Thoracic aorta (tissue), 2 donors: ENCODE results near the gene FDXACB1. TPM values are rescaled to one million over a fixed set of nuclear protein-coding genes. Genes with fewer than 3 reads are reported as not detected.

Experiments used
- ATAC-seq: fragments of 150-250 bp; one replicate; pipeline ENCODE4 v1.8.0; 2017; ENCODE audit warnings: low read depth; ENCODE audit not compliant: insufficient number of reproducible peaks, low FRiP score
- DNase-seq: peaks from one replicate; pipeline ENCODE4 v3.0.0-alpha.2; 2020; ENCODE audit warnings: low spot score
- H3K27ac ChIP-seq, 2 donors: fragments of 200-600 bp; sonication (generic); 1 replicate in 1 of 2; 2 replicates in 1 of 2; pipeline ENCODE4 v1.5.1; 2016; ENCODE audit warnings: mild to moderate bottlenecking in 2 of 2, moderate library complexity in 2 of 2
- H3K27me3 ChIP-seq: fragments of 200-600 bp; sonication (generic); replicated peaks from 2 replicates; pipeline ENCODE4 v1.6.0; 2016; ENCODE audit warnings: mild to moderate bottlenecking; ENCODE audit not compliant: insufficient read depth
- H3K36me3 ChIP-seq: fragments of 200-600 bp; sonication (generic); one replicate; pipeline ENCODE4 v1.5.1; 2016
- H3K4me1 ChIP-seq, 2 donors: fragments of 200-600 bp; sonication (generic); 1 replicate in 1 of 2; 2 replicates in 1 of 2; pipeline versions ENCODE4 v1.5.1 to v1.6.0; 2016; ENCODE audit warnings: low read depth in 2 of 2, mild to moderate bottlenecking in 1 of 2; ENCODE audit not compliant: control insufficient read depth in 1 of 2
- H3K4me3 ChIP-seq: fragments of 200-600 bp; sonication (generic); 2 replicates; pipeline ENCODE4 v1.5.1; 2016; ENCODE audit warnings: mild to moderate bottlenecking
- H3K9me3 ChIP-seq: fragments of 200-600 bp; sonication (generic); 2 replicates; pipeline ENCODE4 v1.5.1; 2016
- CTCF ChIP-seq: fragments of 200-600 bp; sonication (generic); IDR thresholded peaks from one replicate; pipeline ENCODE4 v1.5.1; 2019; ENCODE audit warnings: antibody characterized with exemption
- total RNA-seq, 2 donors: library from RNA; depleted of rRNA; stranded (reverse); fragments of >200 nt; gene quantifications; one replicate each; pipeline versions ENCODE4 v1.1.0 to v1.2.3, GENCODE V29; 2016

The FDXACB1 gene
- total RNA-seq, 2 donors from 2014 or later = 0.71 to 1.8 TPM

DNA sequence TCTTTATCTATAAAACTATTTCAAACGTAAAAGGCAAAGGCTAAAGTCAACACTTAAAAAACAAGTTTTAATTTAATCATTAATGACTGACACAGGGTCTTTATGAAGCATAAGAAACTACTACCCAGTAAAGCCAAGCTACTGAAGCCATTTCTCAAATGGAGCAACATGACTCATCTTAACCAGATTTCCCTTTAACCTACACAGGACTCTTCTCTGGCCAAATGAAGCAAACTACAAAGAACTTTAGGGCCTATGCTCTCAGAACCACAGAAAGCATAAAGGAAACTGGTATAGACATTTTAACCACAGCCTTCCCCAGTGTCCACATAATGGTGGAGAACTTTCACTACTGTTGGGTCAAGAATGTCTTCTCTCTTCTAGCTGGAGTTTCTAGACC lies 42.2 kb downstream of the FDXACB1 start:
- H3K4me3 ChIP-seq = no peak overlapping the region
- no peaks in the 10 kb centered on the region for H3K27me3 ChIP-seq
- no peak for TF ChIP-seq CTCF
- H3K9me3 ChIP-seq = no peaks in the 10 kb centered on the region
- H3K36me3 ChIP-seq = peaks cover 28% of the 10 kb centered on the region
- H3K27ac ChIP-seq = no peak overlapping the region
- DNase-seq (no peak), ATAC-seq (no peak)
- H3K4me1 ChIP-seq = peaks cover 0 to 3% of the 10 kb centered on the region in 2 donors

DNA sequence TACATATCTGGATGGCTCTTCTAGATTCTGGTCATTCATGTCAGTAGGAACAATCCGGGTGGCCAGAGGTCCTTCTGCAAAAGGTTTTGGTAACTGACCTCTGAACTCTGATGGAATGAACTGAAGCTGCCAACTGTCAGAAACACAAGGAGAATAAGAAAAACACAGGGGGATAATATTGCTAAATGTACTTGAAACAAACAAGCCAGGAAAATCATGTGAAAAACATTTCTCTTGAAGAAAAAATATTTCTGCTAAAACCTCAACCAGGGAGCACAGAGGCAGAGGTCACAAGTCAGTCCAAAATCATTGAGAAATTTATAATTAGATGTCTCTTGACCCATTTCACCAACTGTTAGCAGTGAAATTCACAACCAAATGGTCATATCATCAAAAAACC lies 42.8 kb downstream of the FDXACB1 start:
- H3K27me3 ChIP-seq = no peaks in the 10 kb centered on the region
- TF ChIP-seq CTCF = no peak
- no peaks in the 10 kb centered on the region for H3K9me3 ChIP-seq
- no peak overlapping the region for H3K27ac ChIP-seq
- DNase-seq (no peak), ATAC-seq (no peak)
- peaks cover 0 to 1% of the 10 kb centered on the region in 2 donors for H3K4me1 ChIP-seq
- peaks cover 32% of the 10 kb centered on the region for H3K36me3 ChIP-seq
- no peak overlapping the region for H3K4me3 ChIP-seq

DNA sequence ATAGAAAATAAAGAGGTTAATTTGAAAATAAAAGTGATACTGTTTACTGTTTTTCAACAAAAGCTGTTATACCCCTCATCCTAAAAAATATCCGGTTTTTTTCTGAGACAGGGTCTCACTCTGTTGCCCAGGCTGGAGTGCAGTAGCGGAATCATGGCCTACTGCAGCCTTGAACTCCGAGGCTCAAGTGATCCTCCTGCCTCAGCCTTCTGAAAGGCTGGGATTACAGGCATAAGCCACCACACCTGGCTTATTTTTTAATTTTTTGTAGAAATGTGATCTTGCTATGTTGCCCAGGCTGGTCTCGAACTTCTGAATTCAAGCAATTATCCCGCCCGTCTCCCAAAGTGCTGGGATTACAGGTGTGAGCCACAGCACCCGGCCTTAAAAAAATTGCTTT lies 43.3 kb downstream of the FDXACB1 start:
- DNase-seq = no peak
- Histone ChIP-seq H3K36me3 (peaks cover 36% of the 10 kb centered on the region), H3K4me3 (no peak overlapping the region), H3K27me3 (no peaks in the 10 kb centered on the region), H3K27ac (no peak overlapping the region), H3K9me3 (no peaks in the 10 kb centered on the region), H3K4me1 (no peaks in the 10 kb centered on the region)
- no peak for ATAC-seq
- no peak for TF ChIP-seq CTCF

DNA sequence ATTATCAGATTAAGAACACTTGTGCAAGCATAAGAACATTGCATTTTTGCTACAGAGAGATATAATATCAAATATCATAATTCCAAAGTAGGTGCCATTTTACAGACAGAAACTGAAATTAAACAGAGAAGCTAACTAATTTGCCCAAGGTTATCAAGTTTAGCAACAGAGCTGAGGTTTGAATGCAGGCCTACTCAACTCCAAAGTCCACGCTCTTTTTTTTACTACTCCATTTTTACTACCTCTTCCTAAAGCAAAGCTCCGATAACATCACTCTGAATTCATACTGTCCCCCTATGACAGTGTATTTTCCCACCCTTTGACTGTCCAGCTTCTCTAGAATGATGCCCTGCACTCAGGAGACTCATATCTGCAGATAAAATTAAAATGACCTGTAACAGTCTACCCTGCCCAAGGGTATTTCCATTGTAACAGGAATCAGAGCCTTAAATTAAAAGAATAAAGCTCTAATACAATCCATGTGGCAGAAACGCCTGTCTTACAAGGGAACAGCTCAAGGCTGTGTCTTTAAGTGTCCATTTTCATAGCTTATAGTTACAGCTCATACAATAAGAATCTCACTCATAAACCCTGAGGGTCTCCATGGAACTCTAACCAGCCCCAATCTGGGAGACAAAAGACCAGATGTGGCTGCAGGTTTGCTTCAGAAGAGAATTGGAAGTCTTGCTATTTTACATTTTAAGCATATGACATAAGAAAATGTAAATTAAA lies 44.4 kb downstream of the FDXACB1 start:
- Histone ChIP-seq H3K4me3 (no peak overlapping the region), H3K36me3 (peaks cover 36% of the 10 kb centered on the region), H3K27ac (no peak overlapping the region), H3K9me3 (no peaks in the 10 kb centered on the region), H3K4me1 (no peaks in the 10 kb centered on the region), H3K27me3 (no peaks in the 10 kb centered on the region)
- DNase-seq (no peak), ATAC-seq (no peak)
- TF ChIP-seq CTCF = no peak

- peaks cover 38% of the 10 kb centered on the region for H3K36me3 ChIP-seq
Measured at GRCh38 chr11:111833524-111833923, 45.4 kb downstream of the FDXACB1 start.

More at GRCh38 chr11:111833524-111833923, 45.4 kb downstream of the FDXACB1 start:
- Histone ChIP-seq H3K4me1 (no peaks in the 10 kb centered on the region), H3K27me3 (no peaks in the 10 kb centered on the region), H3K4me3 (no peak overlapping the region), H3K27ac (no peak overlapping the region), H3K9me3 (no peaks in the 10 kb centered on the region)
- DNase-seq (no peak), ATAC-seq (no peak)
- TF ChIP-seq CTCF = no peak
